ENCODE measurements around the gene MED26.

MED26 gene

GRCh38 chr19:16619457-16619856, 8.5 kb downstream of the MED26 start:
- Histone ChIP-seq H2AFZ (no peak overlapping the region), H3K4me1 (peaks cover 16% of the 10 kb centered on the region), H3K4me2 (ENCODE audit: low read length) (no peak overlapping the region), H3K79me2 (peaks cover 94% of the 10 kb centered on the region), H3K27me3 (ENCODE audit: control insufficient read depth, insufficient read depth, low read length) (no peaks in the 10 kb centered on the region), H3K4me3 (ENCODE audit: low read depth, low read length) (no peak overlapping the region), H3K9ac (no peak overlapping the region), H3K27ac (no peak overlapping the region), H3K9me3 (ENCODE audit: control insufficient read depth, low read length) (no peaks in the 10 kb centered on the region), H3K36me3 (ENCODE audit: control insufficient read depth, insufficient read depth, low read length) (no peaks in the 10 kb centered on the region)
- no peak for TF ChIP-seq CTCF (IDR thresholded peaks at IDR 0.05)

GRCh38 chr19:16618248-16618647, 9.8 kb downstream of the MED26 start:
- peaks cover 19% of the 10 kb centered on the region for H3K4me1 ChIP-seq
- no peak overlapping the region for H2AFZ ChIP-seq
- H3K27ac ChIP-seq: no peak overlapping the region
- TF ChIP-seq CTCF (IDR thresholded peaks at IDR 0.05): no peak
- no peak overlapping the region for H3K4me2 ChIP-seq (ENCODE audit: low read length)
- peaks cover 87% of the 10 kb centered on the region for H3K79me2 ChIP-seq
- H3K27me3 ChIP-seq (ENCODE audit: control insufficient read depth, insufficient read depth, low read length): no peaks in the 10 kb centered on the region
- no peak overlapping the region for H3K4me3 ChIP-seq (ENCODE audit: low read depth, low read length)
- no peak overlapping the region for H3K9ac ChIP-seq
- no peaks in the 10 kb centered on the region for H3K9me3 ChIP-seq (ENCODE audit: control insufficient read depth, low read length)
- no peaks in the 10 kb centered on the region for H3K36me3 ChIP-seq (ENCODE audit: control insufficient read depth, insufficient read depth, low read length)

GRCh38 chr19:16615808-16616207, 12.2 kb downstream of the MED26 start:
- no peak overlapping the region for H3K4me2 ChIP-seq (ENCODE audit: low read length)
- H3K79me2 ChIP-seq: peaks cover 67% of the 10 kb centered on the region
- H3K9ac ChIP-seq: no peak overlapping the region
- H3K27ac ChIP-seq: no peak overlapping the region
- H2AFZ ChIP-seq: no peak overlapping the region
- H3K36me3 ChIP-seq (ENCODE audit: control insufficient read depth, insufficient read depth, low read length): no peaks in the 10 kb centered on the region
- peaks cover 41% of the 10 kb centered on the region for H3K4me1 ChIP-seq
- no peaks in the 10 kb centered on the region for H3K27me3 ChIP-seq (ENCODE audit: control insufficient read depth, insufficient read depth, low read length)
- no peaks in the 10 kb centered on the region for H3K9me3 ChIP-seq (ENCODE audit: control insufficient read depth, low read length)
- TF ChIP-seq CTCF (IDR thresholded peaks at IDR 0.05): no peak
- H3K4me3 ChIP-seq (ENCODE audit: low read depth, low read length): no peak overlapping the region

GRCh38 chr19:16614941-16615340, 13.1 kb downstream of the MED26 start:
- Histone ChIP-seq H3K27ac (no peak overlapping the region), H3K79me2 (peaks cover 62% of the 10 kb centered on the region), H3K9me3 (ENCODE audit: control insufficient read depth, low read length) (no peaks in the 10 kb centered on the region), H2AFZ (no peak overlapping the region), H3K36me3 (ENCODE audit: control insufficient read depth, insufficient read depth, low read length) (no peaks in the 10 kb centered on the region), H3K4me1 (peaks cover 34% of the 10 kb centered on the region), H3K4me2 (ENCODE audit: low read length) (no peak overlapping the region), H3K4me3 (ENCODE audit: low read depth, low read length) (no peak overlapping the region), H3K27me3 (ENCODE audit: control insufficient read depth, insufficient read depth, low read length) (no peaks in the 10 kb centered on the region), H3K9ac (no peak overlapping the region)
- TF ChIP-seq CTCF (IDR thresholded peaks at IDR 0.05): no peak

GRCh38 chr19:16613841-16614240, 14.2 kb downstream of the MED26 start:
- peaks cover 25% of the 10 kb centered on the region for H3K4me1 ChIP-seq

More at GRCh38 chr19:16613841-16614240, 14.2 kb downstream of the MED26 start:
- Histone ChIP-seq H3K4me3 (ENCODE audit: low read depth, low read length) (no peak overlapping the region), H2AFZ (no peak overlapping the region), H3K27ac (peak overlapping the region; percentile 22), H3K4me2 (ENCODE audit: low read length) (no peak overlapping the region), H3K9me3 (ENCODE audit: control insufficient read depth, low read length) (no peaks in the 10 kb centered on the region), H3K79me2 (peaks cover 53% of the 10 kb centered on the region), H3K36me3 (ENCODE audit: control insufficient read depth, insufficient read depth, low read length) (no peaks in the 10 kb centered on the region), H3K27me3 (ENCODE audit: control insufficient read depth, insufficient read depth, low read length) (no peaks in the 10 kb centered on the region), H3K9ac (no peak overlapping the region)
- no peak for TF ChIP-seq CTCF (IDR thresholded peaks at IDR 0.05)

Measured in parathyroid adenoma (tissue), 2 donors.